Measurements from ENCODE around the gene RUVBL2.

Gene RUVBL2

DNA sequence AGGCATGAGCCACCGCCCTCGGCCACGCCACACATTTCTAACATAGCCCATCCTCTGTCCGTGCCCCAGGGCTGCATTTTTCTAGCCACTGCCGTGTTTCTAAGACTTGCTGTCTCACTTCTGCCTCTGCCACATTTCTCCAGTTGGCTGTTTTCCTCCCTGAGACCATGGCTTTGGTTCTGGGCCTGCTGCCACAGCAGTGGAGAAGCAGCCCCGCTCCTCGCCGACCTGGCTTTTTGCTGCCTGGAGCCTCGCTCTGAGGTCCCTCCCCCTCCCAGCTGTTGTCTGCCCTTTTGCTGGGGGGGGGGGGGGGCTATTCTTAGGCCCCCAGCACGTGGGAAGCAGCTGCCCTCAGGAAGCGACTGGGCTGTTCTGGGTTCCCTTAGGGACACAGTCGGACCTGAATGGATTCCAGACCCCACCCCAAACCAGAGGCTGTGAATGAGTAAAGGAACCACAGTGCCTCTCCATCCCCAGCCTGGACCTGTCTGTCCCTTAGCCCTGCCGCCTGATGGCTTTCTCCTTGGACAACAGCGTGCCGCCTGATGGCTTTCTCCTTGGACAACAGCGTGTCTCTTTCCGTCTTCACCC lies 3.9 kb upstream of the RUVBL2 start:
- DNase-seq = no peak

- no peak for DNase-seq
Observed at GRCh38 chr19:48990400-48990799, 3.3 kb upstream of the RUVBL2 start.

GRCh38 chr19:48991011-48991609 lies 2.6 kb upstream of the RUVBL2 start:
- DNase-seq = no peak

DNA sequence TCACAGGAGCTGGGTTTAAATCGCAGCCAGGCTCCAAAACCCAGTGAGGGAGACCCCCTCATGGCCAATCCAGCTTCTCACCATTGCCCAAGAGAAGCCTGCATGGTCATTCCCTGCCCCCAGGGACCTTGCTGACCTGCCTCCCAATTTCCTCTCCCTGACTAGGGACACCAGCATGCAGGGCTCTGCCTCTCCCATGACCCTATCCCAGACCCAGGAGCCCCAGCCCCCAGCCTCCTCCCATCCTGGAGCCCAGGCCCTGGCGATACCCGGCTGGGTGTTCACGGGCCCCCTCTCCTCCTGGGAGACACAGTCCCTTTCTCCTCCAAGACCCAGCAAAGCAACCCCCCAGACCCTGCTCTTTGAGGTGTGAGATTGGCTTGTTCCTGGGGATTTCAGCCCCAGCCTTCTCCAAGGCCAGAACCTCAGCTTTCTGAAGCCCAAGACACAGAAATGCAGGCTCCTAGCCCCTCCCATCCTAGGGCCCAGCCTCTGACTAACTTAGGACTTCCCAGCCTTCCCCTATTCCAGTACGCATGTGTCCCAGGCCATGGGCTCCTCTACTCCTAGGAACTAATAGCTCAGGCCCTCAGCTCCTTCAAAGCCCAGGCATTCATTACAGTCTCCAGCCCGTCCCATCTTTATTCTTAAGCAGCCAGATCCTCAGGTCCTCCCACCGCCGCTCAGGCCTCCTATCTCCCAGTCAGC lies 1.7 kb upstream of the RUVBL2 start:
- DNase-seq = no peak

DNA sequence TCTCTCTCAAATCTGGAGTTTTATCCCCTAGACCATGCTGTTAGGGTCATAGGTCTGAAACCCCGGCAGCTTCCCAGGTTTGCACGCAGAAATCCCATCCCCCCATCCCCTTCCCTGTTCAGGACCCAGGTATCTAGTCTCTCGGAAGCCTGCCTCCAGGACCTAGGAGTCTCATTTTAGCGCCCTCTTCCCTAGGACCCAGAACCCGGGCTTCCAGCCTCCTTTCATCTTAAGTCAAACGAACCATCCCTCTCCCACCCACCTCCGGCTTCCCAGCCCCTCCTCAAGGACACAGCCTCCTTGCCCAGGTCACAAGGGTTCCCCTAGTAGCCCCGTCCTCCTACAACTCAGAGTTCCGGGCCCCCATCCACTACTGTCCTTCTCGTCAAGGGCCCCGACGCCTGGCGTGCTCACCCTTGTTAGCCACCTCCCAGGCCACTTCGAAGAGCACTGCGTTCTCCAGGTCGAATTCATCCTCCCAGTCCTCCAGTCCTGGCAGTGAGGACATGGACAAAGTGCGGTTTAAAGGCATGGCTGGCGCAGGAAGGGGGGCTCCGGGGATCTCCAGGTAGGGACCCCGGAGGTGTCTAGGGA lies 1.0 kb upstream of the RUVBL2 start:
- peak; percentile 43 for DNase-seq

- DNase-seq = no peak
Observed at GRCh38 chr19:48994035-48994386, 324 bp downstream of the RUVBL2 start.

- DNase-seq = peak; percentile 81
Observed at GRCh38 chr19:48997972-48998371, 4.3 kb downstream of the RUVBL2 start.

DNA sequence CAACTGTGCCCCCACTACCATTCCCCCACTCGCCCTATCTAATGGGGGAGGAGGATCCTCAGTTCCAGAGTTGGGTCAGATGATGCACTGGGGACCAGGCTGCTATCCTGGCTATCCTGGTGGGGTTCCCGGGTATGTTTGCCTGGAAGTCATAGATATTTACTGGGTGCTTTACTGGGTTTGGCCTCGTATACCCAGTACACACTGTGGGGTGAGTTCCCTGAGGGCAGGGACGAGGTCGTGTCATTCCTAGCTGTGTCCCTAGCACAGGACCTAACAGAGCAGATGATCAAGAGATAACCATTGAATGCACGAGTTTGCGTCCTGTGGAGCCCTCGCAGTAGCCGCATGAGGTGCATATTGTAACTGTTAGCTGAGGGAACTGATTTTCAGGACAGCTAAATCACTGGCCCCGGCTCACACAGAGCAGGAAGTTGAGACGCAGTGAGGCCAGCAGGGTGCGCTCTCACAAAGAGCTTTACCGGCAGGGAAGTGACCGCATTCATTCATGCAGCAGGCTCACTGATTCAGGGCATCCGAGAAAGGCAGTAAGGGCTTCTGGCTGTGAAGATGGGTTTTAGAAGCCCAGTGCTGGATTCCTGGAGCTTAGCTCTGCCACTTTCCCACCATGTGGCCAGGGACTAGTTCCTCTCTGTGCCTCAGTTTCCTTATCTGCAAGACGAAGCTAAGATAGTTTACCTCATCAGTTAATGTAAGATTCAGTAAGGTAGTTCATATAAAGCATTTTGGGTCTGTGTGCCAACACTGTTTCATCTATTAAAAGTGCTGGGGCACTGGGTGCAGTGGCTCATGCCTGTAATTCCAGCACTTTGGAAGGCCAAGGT lies 6.0 kb downstream of the RUVBL2 start:
- peak; percentile 79 for DNase-seq

- DNase-seq = no peak
Observed at GRCh38 chr19:49004133-49004532, 10.4 kb downstream of the RUVBL2 start.

DNA sequence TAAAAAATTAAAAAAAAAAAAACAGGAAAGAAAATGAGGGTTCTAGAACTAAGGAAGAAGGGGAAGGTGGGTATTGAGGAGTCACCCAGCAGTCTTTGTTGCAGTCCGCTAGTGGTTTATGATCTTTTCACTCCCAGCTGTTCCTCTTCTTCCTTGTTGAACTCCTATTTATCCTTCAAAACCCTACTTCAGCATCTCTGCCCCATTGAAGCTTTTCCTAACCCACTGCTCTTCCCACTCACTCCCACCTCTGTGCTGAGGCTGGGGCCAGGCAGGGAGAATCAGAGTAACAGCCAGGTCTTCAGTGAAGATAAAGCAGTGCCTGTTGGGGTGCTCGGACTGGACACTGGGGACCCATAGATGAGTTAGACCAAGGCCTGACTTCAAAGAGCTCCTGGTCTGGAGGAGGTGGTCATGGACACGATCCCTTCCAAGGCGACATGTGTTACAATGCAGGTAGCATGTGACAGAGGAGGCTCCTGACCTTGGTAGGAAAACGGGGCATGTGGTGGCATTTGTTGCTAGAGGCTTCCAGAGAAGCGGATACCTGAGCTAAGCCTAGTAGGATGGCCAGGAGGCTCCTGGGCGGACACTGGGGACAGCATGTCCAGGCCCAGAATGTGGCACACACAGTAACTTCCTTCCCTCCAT lies 11.4 kb downstream of the RUVBL2 start:
- DNase-seq = no peak

DNA sequence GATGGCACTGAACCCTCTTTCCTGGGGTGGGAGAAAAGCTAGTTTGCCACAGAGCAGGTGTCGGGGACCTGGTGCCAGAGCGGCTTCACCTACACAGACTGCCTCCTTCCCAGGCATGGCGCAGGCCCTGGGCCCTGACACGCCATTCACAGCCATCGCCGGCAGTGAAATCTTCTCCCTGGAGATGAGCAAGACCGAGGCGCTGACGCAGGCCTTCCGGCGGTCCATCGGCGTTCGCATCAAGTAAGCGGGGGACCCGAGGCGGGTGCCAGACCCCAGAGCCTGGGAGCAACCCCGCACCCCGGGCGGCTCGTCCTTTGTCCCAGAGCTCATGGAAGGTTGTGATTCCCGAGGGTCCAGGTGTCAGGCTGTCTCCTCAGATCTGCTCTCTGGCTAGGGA lies 13.2 kb downstream of the RUVBL2 start:
- no peak for DNase-seq

GRCh38 chr19:49009828-49010227 lies 16.1 kb downstream of the RUVBL2 start:
- DNase-seq = no peak

DNA sequence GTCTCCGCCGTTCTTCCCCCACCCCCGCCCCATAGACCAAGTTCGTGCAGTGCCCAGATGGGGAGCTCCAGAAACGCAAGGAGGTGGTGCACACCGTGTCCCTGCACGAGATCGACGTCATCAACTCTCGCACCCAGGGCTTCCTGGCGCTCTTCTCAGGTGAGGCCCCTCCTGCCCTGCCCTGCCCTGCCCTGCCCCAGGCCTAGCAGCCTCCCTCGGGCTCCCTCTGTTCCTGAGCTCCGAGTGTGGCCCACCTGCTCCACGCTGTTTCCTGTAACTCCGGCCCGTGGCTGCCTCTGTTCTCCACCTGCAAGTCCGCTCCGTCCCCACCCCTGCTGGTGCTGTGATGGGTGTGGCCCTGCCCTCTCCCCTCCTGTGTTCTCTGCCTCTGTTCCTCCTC lies 16.8 kb downstream of the RUVBL2 start:
- DNase-seq = no peak

GRCh38 chr19:49011194-49011593 lies 17.5 kb downstream of the RUVBL2 start:
- no peak for DNase-seq

DNA sequence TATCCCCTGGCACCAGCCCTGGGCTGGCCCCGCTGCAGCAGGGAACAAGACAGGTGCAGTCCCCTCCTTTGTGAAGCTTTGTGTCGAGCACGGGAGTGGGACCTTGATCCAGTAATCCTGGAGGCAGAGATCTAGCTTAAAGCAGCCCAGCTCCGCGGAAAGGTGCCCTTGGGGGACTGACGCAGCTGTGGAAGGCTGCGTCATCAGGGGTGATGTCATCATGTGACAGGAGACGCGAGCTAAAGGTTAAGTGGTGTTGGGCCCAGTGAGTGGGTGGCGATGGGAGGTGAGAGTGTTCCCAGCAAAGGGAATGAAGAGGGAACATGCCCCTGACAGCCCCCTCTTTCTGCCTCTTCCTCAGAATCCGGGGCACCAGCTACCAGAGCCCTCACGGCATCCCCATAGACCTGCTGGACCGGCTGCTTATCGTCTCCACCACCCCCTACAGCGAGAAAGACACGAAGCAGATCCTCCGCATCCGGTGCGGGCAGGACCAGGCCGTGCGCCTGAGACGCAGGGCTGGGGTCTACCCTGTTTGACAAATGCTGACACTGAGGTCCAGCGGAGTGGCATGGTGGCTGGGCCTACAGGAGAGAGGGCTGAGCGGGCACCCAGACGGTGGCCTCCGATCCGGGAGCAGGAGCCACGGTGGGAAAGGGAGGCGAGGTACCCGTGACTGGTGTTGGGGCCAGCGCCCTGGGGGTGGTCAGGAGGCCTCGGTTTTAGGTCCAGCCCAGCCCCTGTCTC lies 20.6 kb downstream of the RUVBL2 start:
- DNase-seq = no peak

DNA sequence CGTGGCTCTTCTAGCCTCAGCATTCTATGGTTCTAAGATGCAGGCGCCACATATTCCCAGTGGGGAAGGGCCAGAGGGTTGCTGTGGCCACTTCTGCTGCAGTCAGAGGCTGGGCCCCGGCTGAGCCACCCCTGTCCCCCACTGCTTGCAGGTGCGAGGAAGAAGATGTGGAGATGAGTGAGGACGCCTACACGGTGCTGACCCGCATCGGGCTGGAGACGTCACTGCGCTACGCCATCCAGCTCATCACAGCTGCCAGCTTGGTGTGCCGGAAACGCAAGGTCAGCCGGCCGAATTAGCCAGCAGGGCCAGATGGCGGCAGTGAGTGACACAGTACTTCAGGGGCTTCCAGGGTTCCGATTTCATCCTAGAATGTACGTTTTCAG lies 21.2 kb downstream of the RUVBL2 start:
- DNase-seq = no peak

DNA sequence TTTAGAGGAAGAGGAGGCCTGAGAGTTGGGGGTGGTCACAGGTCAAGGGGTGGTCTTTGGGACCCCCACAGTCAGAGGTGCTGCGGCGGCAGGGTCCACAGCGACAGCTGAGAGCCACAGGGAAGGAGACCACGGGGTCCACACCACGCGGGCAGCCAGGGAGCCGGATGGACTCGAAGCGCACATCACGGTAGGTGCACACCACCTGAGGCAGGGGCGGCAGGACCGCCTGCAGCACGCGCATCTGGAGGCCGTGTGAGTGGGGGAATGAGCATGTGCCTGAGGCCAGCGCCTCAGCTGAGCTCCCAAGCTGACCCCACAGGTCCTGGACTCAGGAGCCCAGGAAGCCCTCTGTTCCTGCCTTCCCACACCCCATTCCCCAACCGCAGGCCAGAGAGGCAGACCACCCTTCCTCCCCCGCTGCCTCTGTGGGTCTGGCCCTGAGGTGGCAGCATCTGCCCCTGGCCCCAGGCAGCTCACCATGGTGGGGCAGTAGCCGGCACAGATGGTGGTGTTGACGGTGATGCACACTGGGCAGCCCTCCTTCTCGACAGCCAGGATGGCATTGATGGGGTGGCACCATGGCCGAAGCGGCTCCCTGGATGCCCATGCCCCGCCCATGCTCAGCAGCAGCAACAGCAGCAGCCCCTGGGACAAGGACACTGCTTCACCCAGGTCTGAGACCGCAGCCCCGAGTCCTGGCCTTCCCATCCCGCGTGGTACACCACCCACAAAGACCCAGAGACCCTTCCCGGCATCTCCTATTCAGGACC lies 22.6 kb downstream of the RUVBL2 start:
- DNase-seq = no peak

- no peak for DNase-seq
Observed at GRCh38 chr19:49017041-49017665, 23.5 kb downstream of the RUVBL2 start, which contains the start of gene LHB. Gene LHB (minus strand): TSS chr19:49017091. CDS start chr19:49017081, 10 bp downstream.

DNA sequence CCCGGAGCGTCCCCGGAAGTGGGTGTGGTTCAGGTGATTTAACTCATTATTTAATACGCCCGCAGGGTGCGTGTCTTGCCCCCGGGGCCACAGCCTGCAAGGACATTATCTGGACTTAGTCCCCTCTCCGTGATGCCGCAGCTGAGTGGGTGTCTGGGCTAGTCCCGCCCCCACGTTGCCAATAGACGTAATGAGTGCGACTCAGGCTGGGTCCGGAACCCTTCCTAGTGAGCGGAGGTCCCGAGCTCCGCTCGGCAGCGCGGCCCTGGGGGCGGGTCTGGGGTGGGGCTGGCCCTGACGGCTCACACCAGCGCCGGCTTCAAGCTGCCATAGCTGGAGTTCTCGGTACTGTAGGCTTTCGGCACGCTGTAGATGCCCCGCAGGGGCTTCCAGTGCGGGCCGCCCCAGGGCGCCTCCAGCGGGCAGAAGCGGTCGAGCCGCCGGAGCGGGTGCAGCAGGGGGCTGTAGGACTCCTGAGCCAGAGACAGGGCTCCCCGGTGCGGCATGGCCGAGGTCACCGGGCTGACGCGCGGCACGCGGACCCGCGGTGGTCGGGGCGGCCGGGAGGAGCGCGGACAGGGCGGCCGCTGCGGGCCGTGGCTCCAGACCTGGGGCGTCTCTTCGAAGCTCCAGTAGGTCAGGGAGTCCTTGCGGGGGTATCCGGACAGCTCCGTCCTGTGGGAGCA lies 24.1 kb downstream of the RUVBL2 start:
- peak; percentile 76 for DNase-seq
